Measurements from ENCODE around the gene HOXA7.

Gene HOXA7

GRCh38 chr7:27156508-27156898 is at the start of gene HOXA7:
HOXA7 (minus strand) TSS chr7:27156675; CDS start chr7:27156545, 130 bp downstream.
- no peak for DNase-seq

GRCh38 chr7:27205325-27206280 is 49.1 kb upstream of the HOXA7 start:
- no peak for DNase-seq

GRCh38 chr7:27204851-27205322 is 48.4 kb upstream of the HOXA7 start:
- DNase-seq: no peak

GRCh38 chr7:27203964-27204594 is 47.6 kb upstream of the HOXA7 start:
- no peak for DNase-seq

GRCh38 chr7:27203365-27203953 is 47.0 kb upstream of the HOXA7 start:
- no peak for DNase-seq

GRCh38 chr7:27202862-27203134 is 46.3 kb upstream of the HOXA7 start:
- no peak for DNase-seq

GRCh38 chr7:27202018-27202861 is 45.8 kb upstream of the HOXA7 start:
- DNase-seq: no peak

- DNase-seq: no peak
These were observed 45.1 kb upstream of the HOXA7 start for GRCh38 chr7:27201580-27202017.

- peak; percentile 24 for DNase-seq
These were observed 44.5 kb upstream of the HOXA7 start for GRCh38 chr7:27200761-27201579.

GRCh38 chr7:27199849-27200760 is 43.6 kb upstream of the HOXA7 start, which contains the start of gene HOXA13:
HOXA13 (minus strand) TSS chr7:27200091; CDS start chr7:27200077, 14 bp downstream.
- peak; percentile 48 for DNase-seq

- no peak for DNase-seq
These were observed 42.7 kb upstream of the HOXA7 start for GRCh38 chr7:27198871-27199801.

GRCh38 chr7:27198138-27198841 is 41.8 kb upstream of the HOXA7 start:
- no peak for DNase-seq

GRCh38 chr7:27197137-27198042 is 40.9 kb upstream of the HOXA7 start:
- no peak for DNase-seq

- peak; percentile 86 for DNase-seq
These were observed 39.9 kb upstream of the HOXA7 start for GRCh38 chr7:27196287-27196767.

- no peak for DNase-seq
These were observed 38.4 kb upstream of the HOXA7 start for GRCh38 chr7:27194686-27195379.

- DNase-seq: no peak
These were observed 37.5 kb upstream of the HOXA7 start for GRCh38 chr7:27194002-27194352.
